ENCODE measurements around the gene SLC10A7. TPM values are rescaled to one million over a fixed set of nuclear protein-coding genes. Genes with fewer than 3 reads are reported as not detected.
A peak's percentile ranks its signal among the peaks of the same experiment; 100 is the strongest.

Gene SLC10A7
- total RNA-seq, 1 experiment from 2014 or later: 37.1 TPM

GRCh38 chr4:146437778-146438177 is 84.0 kb downstream of the SLC10A7 start:
- ChIA-PET POLR2A (ENCODE audit: low non-redundant PET) (interaction anchor here (0.6 kb wide), 1 partner anchor 50 kb away, joined by 5 read pairs; no protein-coding TSS in a partner anchor), CTCF (no interaction called here)
- Histone ChIP-seq H3K4me1 (ENCODE audit: insufficient read depth, low read length, poor library complexity, severe bottlenecking) (peaks cover 64% of the 10 kb centered on the region), H3K4me3 (ENCODE audit: low read depth, low read length, poor library complexity, severe bottlenecking) (no peak overlapping the region), H3K36me3 (ENCODE audit: insufficient read depth, low read length, poor library complexity, severe bottlenecking) (peaks cover 3% of the 10 kb centered on the region), H3K27ac (ENCODE audit: low read depth, low read length, poor library complexity, severe bottlenecking) (peak overlapping the region; percentile 76), H3K9me3 (ENCODE audit: low read depth, low read length, poor library complexity, severe bottlenecking) (no peaks in the 10 kb centered on the region), H3K27me3 (replicated peaks; ENCODE audit: insufficient read depth, low read depth, low read length, poor library complexity) (no peaks in the 10 kb centered on the region)
- no peak for TF ChIP-seq EZH2 (IDR thresholded peaks at IDR 0.05; ENCODE audit: borderline replicate concordance, low read depth, low read length, poor library complexity, severe bottlenecking)
- BruUV-seq (replicated peaks): no TSS peak
- no peak for DNase-seq (ENCODE audit: low spot score)
- intact Hi-C loops (cut with micrococcal nuclease; ENCODE audit: unreplicated experiment): no loop called here

GRCh38 chr4:146436423-146437162 is 85.1 kb downstream of the SLC10A7 start:
- CTCF ChIA-PET: no interaction called here

GRCh38 chr4:146435962-146436361 is 85.8 kb downstream of the SLC10A7 start:
- ChIA-PET CTCF (no interaction called here), POLR2A (ENCODE audit: low non-redundant PET) (no interaction called here)
- Histone ChIP-seq H3K9me3 (ENCODE audit: low read depth, low read length, poor library complexity, severe bottlenecking) (no peaks in the 10 kb centered on the region), H3K36me3 (ENCODE audit: insufficient read depth, low read length, poor library complexity, severe bottlenecking) (peaks cover 6% of the 10 kb centered on the region), H3K27ac (ENCODE audit: low read depth, low read length, poor library complexity, severe bottlenecking) (peak overlapping the region; percentile 76), H3K4me1 (ENCODE audit: insufficient read depth, low read length, poor library complexity, severe bottlenecking) (peaks cover 54% of the 10 kb centered on the region), H3K4me3 (ENCODE audit: low read depth, low read length, poor library complexity, severe bottlenecking) (no peak overlapping the region), H3K27me3 (replicated peaks; ENCODE audit: insufficient read depth, low read depth, low read length, poor library complexity) (no peaks in the 10 kb centered on the region)
- intact Hi-C loops (cut with micrococcal nuclease; ENCODE audit: unreplicated experiment): no loop called here
- DNase-seq (ENCODE audit: low spot score): peak; percentile 36
- no peak for TF ChIP-seq EZH2 (IDR thresholded peaks at IDR 0.05; ENCODE audit: borderline replicate concordance, low read depth, low read length, poor library complexity, severe bottlenecking)
- no peak for TF ChIP-seq CTCF (conservative IDR thresholded peaks at IDR 0.05; ENCODE audit: low read depth, low read length)
- BruUV-seq (replicated peaks): no TSS peak

More at GRCh38 chr4:146436423-146437162, 85.1 kb downstream of the SLC10A7 start:
- H3K36me3 ChIP-seq (ENCODE audit: insufficient read depth, low read length, poor library complexity, severe bottlenecking): peaks cover 6% of the 10 kb centered on the region
- TSS peak; percentile 29 for BruUV-seq (replicated peaks)
- H3K4me1 ChIP-seq (ENCODE audit: insufficient read depth, low read length, poor library complexity, severe bottlenecking): peaks cover 52% of the 10 kb centered on the region
- H3K27ac ChIP-seq (ENCODE audit: low read depth, low read length, poor library complexity, severe bottlenecking): peak overlapping the region; percentile 76
- POLR2A ChIA-PET (ENCODE audit: low non-redundant PET): no interaction called here
- intact Hi-C loops (cut with micrococcal nuclease; ENCODE audit: unreplicated experiment): no loop called here
- no peak for DNase-seq (ENCODE audit: low spot score)
- no peaks in the 10 kb centered on the region for H3K27me3 ChIP-seq (replicated peaks; ENCODE audit: insufficient read depth, low read depth, low read length, poor library complexity)
- no peaks in the 10 kb centered on the region for H3K9me3 ChIP-seq (ENCODE audit: low read depth, low read length, poor library complexity, severe bottlenecking)
- TF ChIP-seq EZH2 (IDR thresholded peaks at IDR 0.05; ENCODE audit: borderline replicate concordance, low read depth, low read length, poor library complexity, severe bottlenecking): no peak
- TF ChIP-seq CTCF (conservative IDR thresholded peaks at IDR 0.05; ENCODE audit: low read depth, low read length): no peak
- no peak overlapping the region for H3K4me3 ChIP-seq (ENCODE audit: low read depth, low read length, poor library complexity, severe bottlenecking)

GRCh38 chr4:146432065-146432464 is 89.7 kb downstream of the SLC10A7 start:
- Histone ChIP-seq H3K9me3 (ENCODE audit: low read depth, low read length, poor library complexity, severe bottlenecking) (no peaks in the 10 kb centered on the region), H3K4me3 (ENCODE audit: low read depth, low read length, poor library complexity, severe bottlenecking) (no peak overlapping the region), H3K4me1 (ENCODE audit: insufficient read depth, low read length, poor library complexity, severe bottlenecking) (peaks cover 28% of the 10 kb centered on the region), H3K27me3 (replicated peaks; ENCODE audit: insufficient read depth, low read depth, low read length, poor library complexity) (no peaks in the 10 kb centered on the region), H3K36me3 (ENCODE audit: insufficient read depth, low read length, poor library complexity, severe bottlenecking) (peaks cover 4% of the 10 kb centered on the region), H3K27ac (ENCODE audit: low read depth, low read length, poor library complexity, severe bottlenecking) (no peak overlapping the region)
- no peak for DNase-seq (ENCODE audit: low spot score)
- ChIA-PET CTCF (no interaction called here), POLR2A (ENCODE audit: low non-redundant PET) (no interaction called here)
- TF ChIP-seq EZH2 (IDR thresholded peaks at IDR 0.05; ENCODE audit: borderline replicate concordance, low read depth, low read length, poor library complexity, severe bottlenecking) (no peak), CTCF (conservative IDR thresholded peaks at IDR 0.05; ENCODE audit: low read depth, low read length) (no peak)
- no TSS peak for BruUV-seq (replicated peaks)
- intact Hi-C loops (cut with micrococcal nuclease; ENCODE audit: unreplicated experiment): no loop called here
